Breast epithelium (tissue), 3 donors: Measurements from ENCODE around the gene PRX.

Experiments used
- POLR2A ChIP-seq: fragments of 450-650 bp; IDR thresholded peaks from one replicate; pipeline ENCODE4 v1.6.1; 2016; ENCODE audit warnings: antibody characterized with exemption, mild to moderate bottlenecking, moderate library complexity
- POLR2AphosphoS5 ChIP-seq, 3 donors: sonication (generic); formaldehyde crosslinking; IDR thresholded peaks; one replicate each; pipeline ENCODE4 v1.6.1; 2017; ENCODE audit warnings: antibody characterized with exemption in 3 of 3
- TF ChIP-seq, protein P1 (sequence below), 3 donors: fragments of 450-650 bp; IDR thresholded peaks; one replicate each; pipeline ENCODE4 v1.5.1; 2016 to 2017; ENCODE audit warnings: antibody characterized with exemption in 3 of 3, mild to moderate bottlenecking in 3 of 3, moderate library complexity in 3 of 3

DNA sequence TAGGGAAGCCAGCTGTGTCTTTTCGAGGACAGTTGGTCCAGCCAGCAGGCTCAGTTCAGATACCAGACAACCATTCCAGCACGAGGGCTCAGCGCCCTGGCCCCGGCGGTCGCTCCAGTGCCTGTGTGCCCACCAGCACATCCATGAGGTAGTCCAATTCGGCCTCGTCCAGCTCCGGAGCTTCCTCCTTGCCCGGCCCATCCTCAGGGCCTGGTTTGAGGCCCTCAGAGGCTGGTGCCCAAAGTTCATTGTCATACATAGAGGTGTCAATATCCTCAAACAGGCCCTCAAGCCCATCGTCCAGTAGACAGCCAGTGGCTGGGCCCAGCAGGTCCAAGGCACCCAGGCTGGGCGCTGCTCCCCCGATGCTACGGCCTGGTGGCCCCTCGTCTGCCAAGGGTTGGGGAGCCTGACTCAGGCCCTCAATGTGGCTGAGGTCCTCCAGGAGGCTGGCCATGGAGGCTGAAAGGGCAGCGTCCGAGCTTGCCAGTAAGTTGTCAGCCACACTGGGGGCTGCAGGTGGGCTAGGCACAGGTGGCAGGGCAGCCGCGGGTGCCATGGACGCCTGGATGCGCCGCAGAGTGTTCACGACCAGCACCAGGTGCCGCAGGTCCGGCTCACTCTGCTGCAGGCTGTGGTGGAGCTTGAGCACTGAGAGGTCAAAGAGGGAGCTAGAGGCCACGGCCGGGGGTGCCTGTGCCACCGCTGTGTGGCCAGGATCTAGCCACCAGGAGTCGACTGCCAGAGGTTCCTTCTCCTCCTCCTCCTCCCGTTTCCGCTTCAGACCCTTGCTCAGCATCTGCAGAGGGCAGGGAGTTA lies 9.8 kb upstream of the PRX start:
- TF ChIP-seq, protein P1, sequence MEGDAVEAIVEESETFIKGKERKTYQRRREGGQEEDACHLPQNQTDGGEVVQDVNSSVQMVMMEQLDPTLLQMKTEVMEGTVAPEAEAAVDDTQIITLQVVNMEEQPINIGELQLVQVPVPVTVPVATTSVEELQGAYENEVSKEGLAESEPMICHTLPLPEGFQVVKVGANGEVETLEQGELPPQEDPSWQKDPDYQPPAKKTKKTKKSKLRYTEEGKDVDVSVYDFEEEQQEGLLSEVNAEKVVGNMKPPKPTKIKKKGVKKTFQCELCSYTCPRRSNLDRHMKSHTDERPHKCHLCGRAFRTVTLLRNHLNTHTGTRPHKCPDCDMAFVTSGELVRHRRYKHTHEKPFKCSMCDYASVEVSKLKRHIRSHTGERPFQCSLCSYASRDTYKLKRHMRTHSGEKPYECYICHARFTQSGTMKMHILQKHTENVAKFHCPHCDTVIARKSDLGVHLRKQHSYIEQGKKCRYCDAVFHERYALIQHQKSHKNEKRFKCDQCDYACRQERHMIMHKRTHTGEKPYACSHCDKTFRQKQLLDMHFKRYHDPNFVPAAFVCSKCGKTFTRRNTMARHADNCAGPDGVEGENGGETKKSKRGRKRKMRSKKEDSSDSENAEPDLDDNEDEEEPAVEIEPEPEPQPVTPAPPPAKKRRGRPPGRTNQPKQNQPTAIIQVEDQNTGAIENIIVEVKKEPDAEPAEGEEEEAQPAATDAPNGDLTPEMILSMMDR (IDR thresholded peaks at IDR 0.05): no peak
- no peak for TF ChIP-seq POLR2A
- TF ChIP-seq POLR2AphosphoS5 (IDR thresholded peaks at IDR 0.05): no peak
